ENCODE measurements around the gene GARIN5A.
"Not testable (repeated sequence)": the region's sequence is repeated elsewhere in the genome, so short reads cannot be mapped to it uniquely, and the experiment has no call there.

GARIN5A gene

DNA sequence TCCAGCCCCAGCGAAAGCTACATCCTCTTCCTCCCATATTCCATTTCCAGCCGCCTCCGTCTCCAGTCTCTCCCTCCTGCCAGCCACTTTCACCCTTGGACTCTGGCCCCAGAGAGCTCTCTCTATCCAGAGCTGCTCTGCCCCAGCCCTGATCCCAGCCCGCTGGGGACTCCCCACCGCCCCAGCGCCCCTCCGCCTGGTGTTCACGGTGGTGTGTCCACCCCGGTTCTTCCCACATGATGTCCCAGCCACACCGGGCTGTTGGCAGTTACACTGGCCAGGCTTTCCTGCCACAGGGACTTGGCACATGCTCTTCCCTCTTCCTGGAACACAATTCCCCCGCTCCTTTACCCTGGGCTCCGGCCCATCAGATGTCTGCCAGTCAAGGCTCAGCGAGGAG is 11.6 kb downstream of the GARIN5A start:
- no peak for DNase-seq (ENCODE audit: low read depth, low spot score)

DNA sequence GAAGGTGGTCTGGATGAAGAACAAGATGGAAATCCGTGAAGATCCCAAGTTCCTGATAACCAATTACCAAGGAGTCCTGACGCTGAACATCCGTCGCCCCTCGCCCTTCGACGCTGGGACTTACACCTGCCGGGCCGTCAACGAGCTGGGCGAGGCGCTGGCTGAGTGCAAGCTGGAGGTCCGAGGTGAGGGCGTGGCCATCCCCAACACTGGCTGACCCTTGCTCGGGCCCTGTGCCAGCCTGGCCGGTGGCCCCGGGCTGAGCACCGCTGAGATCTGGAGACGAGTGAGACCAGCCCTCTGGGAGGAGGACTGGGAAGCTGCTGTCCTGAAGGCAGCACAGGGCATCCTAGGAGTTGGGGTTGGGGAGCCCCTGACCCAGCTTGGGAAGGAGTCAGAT is 12.3 kb downstream of the GARIN5A start:
- DNase-seq (ENCODE audit: low read depth, low spot score), result no peak

DNA sequence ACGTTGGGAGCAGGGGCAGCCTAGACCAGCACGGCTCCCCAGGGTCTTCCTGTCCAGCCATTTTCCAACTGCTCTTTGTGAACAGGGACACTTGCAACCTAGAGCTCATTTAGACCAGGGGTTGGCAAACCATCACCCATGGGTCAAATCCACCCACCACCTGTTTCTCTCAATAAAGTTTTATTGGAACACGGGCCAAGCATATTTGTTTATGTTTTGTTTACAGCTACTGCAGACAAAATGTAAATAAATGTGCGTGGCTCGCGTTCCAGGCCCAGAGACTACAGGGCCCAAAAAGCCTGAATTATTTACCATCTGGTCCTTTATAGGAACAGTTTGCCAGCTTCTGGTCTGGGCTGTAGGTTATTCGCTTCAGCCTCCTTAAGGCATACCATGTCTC is 13.7 kb downstream of the GARIN5A start:
- no peak for DNase-seq (ENCODE audit: low read depth, low spot score)

DNA sequence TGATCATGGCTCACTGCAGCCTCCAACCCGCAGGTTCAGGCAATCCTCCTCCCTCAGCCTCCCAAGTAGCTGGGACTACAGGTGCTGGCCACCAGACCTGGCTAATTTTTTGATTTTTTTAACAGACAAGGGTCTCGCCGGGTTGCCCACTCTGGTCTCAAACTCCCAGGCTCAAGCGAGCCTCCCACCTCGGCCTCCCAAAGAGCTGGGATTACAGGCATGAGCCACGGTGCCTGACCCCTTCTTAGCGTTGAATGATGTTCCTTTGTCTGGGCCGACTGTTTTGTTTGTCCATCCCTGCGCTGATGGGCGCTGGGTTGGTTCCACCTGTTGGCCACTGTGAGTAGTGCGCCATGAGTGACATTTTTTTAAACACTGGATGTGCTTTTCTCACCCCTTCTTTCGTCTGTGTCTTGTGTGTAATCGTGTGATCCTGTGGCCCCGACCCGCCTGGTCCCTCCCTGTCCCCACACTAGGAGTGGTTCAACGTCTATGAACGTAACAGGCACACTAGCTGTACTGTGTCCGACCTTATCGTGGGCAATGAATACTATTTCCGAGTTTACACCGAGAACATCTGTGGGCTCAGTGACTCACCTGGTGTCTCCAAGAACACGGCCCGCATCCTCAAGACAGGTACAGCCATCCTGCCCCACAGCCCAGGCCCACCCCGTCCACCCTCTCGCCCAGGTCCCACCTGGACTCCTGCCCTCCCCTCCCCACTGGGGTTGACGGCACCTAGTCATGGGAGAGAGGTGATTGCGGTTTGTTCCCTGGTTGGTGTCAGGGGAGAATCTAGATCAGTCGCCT is 15.4 kb downstream of the GARIN5A start:
- DNase-seq (ENCODE audit: low read depth, low spot score), result peak; percentile 83

DNA sequence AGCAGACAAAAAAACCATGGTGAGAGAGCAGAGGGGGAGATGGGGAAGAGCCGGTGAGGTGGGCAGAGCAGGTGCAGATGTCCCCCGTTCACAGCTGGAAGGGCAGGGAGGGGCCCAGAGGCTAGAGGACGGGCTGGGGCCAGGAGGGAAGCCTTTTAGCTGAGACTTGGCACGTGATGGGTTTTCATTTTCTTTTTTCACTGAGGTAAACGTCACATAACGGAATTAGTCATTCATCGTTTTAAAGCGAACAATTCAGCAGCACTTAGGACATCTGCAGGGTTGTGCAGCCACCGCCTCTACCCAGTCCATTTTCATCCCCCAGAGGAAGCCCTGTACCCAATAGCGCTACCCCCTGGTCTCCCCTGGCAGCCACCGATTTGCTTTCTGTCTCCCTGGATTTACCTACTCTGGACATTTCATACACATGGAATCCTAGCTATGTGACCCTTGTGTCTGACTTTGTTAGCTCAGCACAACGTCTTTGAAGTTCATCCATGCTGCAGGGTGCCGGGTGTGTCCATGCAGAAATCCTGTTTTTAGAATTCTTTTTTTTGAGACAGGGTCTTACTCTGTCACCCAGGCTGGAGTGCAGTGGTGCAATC is 16.4 kb downstream of the GARIN5A start:
- peak; percentile 74 for DNase-seq (ENCODE audit: low read depth, low spot score)

DNA sequence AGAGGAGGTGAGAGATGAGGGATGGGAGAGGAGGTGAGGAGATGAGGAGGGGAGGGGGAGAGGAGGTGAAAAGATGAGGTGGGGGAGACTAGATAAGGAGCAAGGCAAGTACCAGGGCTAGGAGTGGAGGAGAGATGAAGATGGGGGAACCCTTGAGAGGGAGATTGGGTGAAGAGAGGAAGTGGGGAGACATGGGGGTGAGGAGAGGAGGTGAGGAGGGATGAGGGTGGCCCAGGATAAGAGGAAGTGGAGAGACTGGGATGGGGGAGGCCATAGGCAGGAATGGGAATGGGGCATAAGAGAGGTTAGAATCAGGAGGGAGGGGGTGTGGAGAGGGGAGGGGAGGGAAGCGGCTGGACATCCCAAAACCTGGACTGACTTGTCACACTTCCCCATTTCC is 17.0 kb downstream of the GARIN5A start:
- DNase-seq (ENCODE audit: low read depth, low spot score), result no peak

DNA sequence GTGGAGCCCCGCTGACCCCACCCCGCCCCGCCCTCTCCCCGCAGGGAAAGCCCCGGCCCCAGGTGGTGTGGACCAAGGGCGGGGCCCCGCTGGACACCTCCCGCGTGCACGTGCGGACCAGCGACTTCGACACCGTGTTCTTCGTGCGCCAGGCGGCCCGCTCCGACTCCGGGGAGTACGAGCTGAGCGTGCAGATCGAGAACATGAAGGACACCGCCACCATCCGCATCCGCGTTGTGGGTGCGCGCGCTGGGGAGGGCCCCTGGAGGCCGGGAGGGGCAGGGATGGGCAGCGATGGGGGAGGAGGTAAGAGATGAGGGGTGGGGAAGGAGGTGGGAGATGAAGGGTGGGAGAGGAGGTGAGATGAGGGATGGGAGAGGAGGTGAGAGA is 17.6 kb downstream of the GARIN5A start:
- no peak for DNase-seq (ENCODE audit: low read depth, low spot score)

DNA sequence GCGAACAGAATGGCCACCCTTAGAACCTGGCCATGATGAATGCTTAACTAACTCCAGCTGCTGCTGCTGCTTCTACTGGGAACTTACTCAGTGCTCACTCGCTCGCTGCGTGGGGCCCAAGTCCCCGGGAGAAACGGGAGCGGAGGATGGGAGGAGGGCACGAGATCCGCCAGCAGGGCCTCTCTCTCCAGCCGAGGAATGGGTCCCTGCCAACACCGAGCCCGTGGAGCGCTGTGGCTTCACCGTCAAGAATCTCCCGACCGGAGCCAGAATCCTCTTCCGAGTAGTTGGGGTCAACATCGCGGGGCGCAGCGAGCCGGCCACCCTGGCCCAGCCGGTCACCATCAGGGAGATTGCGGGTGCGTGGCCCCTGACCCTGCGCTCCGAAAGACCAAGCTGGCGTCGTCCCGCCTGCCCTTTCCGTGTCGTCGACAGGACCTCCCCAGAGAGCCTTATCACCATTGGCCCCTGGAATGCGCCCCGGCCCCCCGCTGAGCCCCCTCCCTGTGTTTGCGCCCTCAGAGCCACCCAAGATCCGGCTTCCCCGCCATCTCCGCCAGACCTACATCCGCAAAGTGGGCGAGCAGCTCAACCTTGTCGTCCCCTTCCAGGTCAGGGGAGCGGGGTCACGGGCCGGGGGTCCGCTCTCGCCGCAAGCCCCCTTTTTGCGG is 18.1 kb downstream of the GARIN5A start:
- DNase-seq (ENCODE audit: low read depth, low spot score), result no peak

DNA sequence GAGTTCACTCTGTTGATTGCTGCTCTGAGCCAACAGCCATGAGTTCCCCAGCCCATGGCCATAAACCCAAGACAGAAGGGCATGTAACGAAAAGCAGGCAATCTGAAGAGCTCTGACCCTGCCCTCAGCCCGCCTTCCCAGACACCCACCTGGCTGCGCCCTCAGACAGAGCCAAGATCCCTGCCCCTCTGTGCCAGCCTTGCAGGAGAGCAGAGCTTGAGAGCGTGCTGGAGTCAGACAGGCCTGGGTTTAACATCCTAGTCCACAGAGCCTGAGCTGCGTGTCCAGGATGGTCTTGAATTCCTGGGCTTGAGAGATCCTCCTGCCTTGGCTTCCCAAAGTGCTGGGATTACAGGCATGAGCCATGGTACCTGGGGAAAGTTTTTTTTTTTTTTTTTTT is 19.3 kb downstream of the GARIN5A start:
- no peak for DNase-seq (ENCODE audit: low read depth, low spot score)

DNA sequence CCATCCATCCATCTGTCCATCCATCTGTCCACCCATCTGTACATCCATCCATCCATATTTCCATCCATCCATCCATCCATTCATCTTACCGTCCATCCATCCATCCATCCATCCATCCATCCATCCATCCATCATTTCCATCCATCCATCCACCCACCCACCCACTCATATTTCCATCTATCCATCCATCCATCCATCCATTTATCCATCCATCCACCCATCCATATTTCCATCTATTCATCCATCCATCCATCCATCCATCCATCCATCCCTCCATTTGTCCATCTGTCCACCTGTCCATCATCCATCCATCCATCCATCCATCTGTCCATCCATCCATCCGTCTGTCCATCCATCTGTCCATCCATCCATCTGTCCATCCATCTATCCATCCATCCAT is 20.7 kb downstream of the GARIN5A start:
- no peak for DNase-seq (ENCODE audit: low read depth, low spot score)

DNA sequence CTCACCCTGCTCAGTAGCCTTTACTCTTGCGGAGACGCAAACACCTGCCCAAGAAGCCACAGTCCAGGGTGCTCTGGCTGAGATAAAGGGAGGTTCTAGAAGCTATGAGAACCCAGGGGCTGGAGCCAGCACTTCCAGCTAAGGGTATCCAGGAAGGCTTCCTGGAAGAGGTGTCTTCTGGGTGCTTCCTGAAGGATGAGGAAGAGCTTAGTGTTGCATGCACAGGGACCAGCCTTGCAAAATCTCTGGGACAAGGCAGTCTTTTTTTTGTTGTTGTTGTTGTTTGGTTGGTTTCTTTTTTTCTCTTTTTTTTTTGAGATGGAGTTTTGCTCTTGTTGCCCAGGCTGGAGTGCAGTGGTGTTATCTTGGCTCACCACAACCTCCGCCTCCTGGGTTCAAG is 23.4 kb downstream of the GARIN5A start:
- DNase-seq (ENCODE audit: low read depth, low spot score), result no peak

DNA sequence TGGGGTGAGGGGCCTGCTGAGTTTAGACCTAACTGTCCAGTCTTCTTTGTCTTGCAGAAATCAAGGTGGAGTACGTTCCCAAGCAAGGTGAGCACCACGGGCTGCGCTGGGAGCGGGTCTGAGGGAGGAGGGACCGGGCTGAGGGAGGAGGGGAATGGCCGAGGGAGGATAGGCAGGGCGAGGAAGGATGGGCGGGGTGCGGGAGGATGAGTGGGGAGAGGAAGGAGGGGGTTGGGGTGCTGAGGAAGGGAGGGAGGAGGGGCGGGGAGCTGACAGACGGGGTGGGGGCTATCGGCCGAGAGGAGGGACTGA is 25.5 kb downstream of the GARIN5A start:
- no peak for DNase-seq (ENCODE audit: low read depth, low spot score)

DNA sequence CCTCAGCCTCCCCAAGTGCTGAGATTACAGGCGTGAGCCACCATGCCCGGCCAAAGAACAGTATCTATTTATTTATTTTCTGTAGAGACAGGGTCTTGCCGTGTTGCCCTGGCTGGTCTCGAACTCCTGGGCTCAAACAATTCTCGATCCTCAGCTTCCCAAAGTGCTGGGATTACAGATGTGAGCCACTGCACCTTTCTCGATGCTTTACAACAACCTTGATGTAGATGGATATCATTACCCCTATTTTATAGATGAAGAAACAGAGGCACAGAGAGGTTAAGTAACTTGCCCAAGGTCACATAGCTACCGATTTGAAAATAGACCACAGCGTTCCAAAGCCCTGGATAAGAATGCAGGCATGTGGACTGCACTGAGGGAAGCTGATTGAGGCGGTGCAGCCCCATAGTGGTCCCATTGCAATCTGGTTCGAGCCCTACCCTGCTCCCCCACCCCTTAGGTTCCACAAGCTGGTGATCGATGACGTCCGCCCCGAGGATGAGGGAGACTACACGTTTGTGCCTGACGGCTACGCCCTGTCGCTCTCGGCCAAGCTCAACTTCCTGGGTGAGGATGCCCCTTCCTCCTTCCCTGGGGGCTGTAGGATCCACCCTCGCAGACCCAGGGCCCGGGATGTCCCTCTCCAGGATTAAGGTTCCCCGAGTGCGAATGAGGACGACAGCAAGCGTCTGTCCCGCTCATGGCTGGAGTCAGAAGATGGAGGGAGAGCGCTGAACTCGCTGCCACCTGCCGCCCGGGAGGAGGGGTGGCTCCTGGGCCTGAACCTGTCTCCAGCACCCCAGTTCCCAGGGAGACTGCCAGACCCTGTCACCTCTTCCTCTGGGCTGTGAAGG is 26.1 kb downstream of the GARIN5A start:
- DNase-seq (ENCODE audit: low read depth, low spot score), result no peak

DNA sequence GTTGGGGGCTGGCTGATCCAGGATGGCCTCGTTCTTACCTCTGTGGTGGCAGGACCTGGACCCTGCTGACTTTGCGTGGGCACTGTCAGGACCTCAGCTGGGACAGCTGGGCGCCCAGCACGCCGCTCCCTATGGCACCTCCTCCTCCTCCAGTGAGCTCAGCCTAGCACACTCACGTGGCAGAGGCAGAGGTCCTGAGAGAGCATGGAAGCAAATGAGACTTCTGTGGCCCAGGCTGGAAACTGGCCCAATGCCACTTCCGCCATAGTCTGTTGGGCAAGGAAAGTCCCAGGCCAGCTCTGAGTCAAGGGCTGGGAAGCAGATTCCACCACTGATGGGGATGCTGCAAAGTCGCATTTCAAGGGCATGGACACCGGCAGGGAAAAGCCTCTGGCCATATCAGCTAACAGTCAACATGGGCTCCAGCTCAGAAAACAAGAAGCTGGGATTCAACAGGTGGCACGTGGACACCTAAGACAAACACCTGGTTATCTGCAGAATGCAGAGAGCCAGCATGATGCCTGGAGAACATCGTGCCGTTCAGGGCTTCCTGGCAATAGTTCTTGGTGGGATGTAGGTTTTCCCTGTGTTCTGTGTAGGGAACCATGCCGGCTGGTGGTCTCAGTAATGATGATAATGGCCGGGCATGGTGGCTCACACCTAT is 27.3 kb downstream of the GARIN5A start:
- no peak for DNase-seq (ENCODE audit: low read depth, low spot score)

DNA sequence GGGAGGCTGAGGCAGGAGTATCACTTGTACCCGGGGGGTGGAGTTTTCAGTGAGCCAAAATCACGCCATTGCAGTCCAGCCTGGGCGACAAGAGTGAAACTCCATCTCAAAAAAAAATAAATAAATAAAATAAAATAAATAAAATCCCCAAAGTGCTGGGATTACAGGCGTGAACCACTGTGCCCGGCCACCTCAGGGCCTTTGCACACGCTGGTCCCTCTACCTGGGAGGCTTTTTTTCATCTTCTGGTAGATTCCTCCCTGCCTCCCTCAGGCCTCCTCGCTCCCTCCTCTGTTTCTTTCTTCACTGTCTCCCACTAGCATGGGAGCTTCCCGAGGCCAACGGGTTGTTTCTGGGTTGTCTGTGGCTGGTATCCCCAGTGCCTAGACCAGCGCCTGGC is 28.9 kb downstream of the GARIN5A start:
- no peak for DNase-seq (ENCODE audit: low read depth, low spot score)

DNA sequence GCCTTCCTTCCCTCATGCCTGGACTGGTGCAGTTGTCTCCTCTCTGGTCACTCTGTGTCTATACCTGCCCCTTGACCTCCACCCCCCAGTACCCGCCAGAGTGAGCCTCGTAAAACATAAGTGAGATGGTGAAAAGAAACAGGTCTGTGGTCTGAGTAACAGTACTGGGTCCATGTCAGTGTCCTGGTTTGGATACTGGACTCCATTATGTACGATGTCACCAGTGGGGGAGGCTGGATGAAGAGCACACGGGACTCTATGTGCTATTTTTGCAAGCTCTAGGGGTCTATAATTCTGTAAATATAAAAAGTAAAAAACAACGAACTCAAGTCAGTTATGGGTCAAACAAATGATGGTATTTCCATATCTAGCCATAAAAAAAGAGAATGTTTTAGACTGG is 29.6 kb downstream of the GARIN5A start:
- no peak for DNase-seq (ENCODE audit: low read depth, low spot score)

DNA sequence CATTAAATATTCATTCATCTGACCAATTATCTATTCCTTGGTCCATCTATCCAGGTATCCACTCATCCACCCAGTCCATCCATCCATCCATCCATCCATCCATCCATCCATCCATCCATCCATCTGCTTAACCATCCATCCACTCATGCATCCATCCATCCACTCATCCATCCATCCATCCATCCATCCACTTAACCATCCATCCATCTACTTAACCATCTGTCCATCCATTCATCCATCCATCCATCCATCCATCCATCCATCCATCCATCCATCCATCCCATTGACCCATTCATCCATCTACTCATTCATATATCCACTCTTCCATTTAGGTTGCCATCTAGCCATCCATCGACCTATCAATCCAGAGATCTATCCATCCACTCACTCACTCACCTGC is 32.6 kb downstream of the GARIN5A start:
- DNase-seq (ENCODE audit: low read depth, low spot score), result no peak

DNA sequence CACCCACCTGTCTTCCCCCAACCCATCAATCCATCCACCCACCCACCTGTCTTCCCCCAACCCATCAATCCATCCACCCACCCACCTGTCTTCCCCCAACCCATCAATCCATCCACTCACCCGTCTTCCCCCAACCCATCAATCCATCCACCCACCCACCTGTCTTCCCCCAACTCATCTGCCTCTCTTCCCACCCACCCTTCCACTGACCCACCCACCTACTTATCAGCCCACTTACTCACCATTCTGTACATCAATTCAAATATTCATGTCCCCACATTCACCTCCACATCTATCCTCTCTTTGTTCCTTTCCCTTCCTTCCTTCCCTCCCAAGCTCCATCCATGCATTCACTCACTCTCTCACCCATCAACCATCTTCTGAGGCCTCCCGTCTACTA is 37.5 kb downstream of the GARIN5A start:
- DNase-seq (ENCODE audit: low read depth, low spot score), result not testable (repeated sequence)

DNA sequence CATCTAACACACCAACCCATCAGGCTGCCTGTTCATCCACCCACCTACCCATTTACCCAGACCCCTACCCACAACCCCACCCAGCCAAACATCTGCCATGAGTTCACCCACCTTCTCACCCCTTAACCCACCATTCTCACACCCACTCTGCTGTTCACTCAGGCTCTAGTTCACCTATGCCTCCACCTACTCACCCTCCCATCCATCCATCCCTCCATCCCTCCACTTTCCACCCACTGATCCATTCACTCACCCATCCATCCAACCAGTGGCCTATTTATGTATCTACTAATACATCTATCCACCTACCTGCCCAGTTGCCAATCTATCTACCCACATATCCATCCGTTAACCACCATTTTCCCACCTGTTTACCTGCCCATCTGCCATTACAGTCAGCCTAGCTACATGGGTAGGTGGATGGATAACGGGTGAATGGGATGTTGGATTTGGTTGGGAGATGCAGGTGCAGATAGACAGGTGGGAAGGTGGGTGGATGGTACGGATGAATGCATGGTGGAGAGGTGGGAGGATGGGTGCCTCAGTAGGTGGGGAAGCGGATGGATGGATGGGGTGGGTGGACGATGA is 38.7 kb downstream of the GARIN5A start:
- DNase-seq (ENCODE audit: low read depth, low spot score), result no peak

DNA sequence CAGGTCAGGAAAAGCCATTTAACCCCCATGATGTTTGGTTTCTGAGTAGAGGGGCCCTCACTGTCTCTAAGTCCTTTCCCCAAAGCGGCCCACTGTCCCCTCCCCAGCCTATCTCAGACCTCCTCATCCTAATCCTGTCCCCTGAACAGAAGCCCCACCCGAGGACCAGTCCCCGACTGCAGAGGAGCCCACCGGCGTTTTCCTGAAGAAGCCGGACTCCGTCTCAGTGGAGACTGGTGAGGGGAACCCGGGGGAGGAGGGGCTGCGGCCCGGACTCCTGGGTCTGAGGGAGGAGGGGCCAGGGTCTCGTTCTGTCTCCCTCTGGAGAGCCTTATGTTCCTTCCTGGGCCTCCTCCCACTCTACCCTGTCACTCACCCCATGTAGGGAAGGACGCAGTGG is 41.0 kb downstream of the GARIN5A start:
- DNase-seq (ENCODE audit: low read depth, low spot score), result no peak

DNA sequence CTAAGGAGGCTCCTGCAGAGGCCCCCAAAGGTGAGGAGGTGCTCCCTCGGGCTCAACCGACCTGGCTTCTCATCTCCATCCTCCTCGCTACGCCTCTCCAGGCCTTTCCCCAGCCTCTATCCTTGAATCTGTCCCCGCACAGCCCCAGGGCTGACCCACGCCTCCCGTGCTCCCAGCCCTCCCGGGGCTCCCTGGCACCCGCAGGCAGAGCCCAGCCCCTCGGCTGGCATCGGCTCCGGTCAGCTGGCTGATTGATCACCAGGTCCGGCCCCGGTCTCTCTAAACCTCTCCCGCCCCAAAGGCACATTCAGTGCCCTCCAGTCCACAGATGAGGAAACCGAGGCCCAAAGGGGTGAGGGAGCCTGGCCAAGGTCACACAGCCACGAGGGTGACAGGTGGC is 41.4 kb downstream of the GARIN5A start:
- DNase-seq (ENCODE audit: low read depth, low spot score), result no peak

Measured in astrocyte of the hippocampus (primary cell).